GM19023 (cell line): ENCODE data around the gene GREB1.

Experiments used
- ATAC-seq: cut with Tn5 transposase; IDR thresholded peaks from one replicate; pipeline ENCODE4 v1.9.1; 2021; ENCODE audit warnings: mild to moderate bottlenecking, moderate library complexity; ENCODE audit not compliant: unreplicated experiment

GREB1 gene

GRCh38 chr2:11537951-11538350 lies 4.1 kb downstream of the GREB1 start:
- no peak for ATAC-seq

- ATAC-seq = no peak
Measured at GRCh38 chr2:11539317-11540147, 5.7 kb downstream of the GREB1 start.

GRCh38 chr2:11540148-11540995 lies 6.5 kb downstream of the GREB1 start:
- no peak for ATAC-seq

GRCh38 chr2:11540996-11541692 lies 7.3 kb downstream of the GREB1 start:
- ATAC-seq = no peak

GRCh38 chr2:11541693-11542274 lies 7.9 kb downstream of the GREB1 start:
- ATAC-seq = no peak

GRCh38 chr2:11542275-11542819 lies 8.5 kb downstream of the GREB1 start:
- ATAC-seq = no peak

- no peak for ATAC-seq
Measured at GRCh38 chr2:11543337-11544216, 9.7 kb downstream of the GREB1 start.

GRCh38 chr2:11546072-11546471 lies 12.2 kb downstream of the GREB1 start:
- no peak for ATAC-seq

- ATAC-seq = no peak
Measured at GRCh38 chr2:11547912-11548497, 14.2 kb downstream of the GREB1 start.

GRCh38 chr2:11550302-11550701 lies 16.5 kb downstream of the GREB1 start:
- ATAC-seq = no peak

GRCh38 chr2:11550901-11551568 lies 17.2 kb downstream of the GREB1 start:
- ATAC-seq = no peak

GRCh38 chr2:11551569-11552259 lies 17.9 kb downstream of the GREB1 start:
- ATAC-seq = no peak

GRCh38 chr2:11552260-11552638 lies 18.4 kb downstream of the GREB1 start:
- no peak for ATAC-seq

- no peak for ATAC-seq
Measured at GRCh38 chr2:11553661-11554398, 20.0 kb downstream of the GREB1 start.

GRCh38 chr2:11554399-11554716 lies 20.5 kb downstream of the GREB1 start:
- no peak for ATAC-seq

- ATAC-seq = no peak
Measured at GRCh38 chr2:11556101-11556806, 22.4 kb downstream of the GREB1 start.

GRCh38 chr2:11558214-11558886 lies 24.5 kb downstream of the GREB1 start:
- no peak for ATAC-seq
